HepG2 (cell line): ENCODE measurements around the gene RSPH4A. TPM values are rescaled to one million over a fixed set of nuclear protein-coding genes. Genes with fewer than 3 reads are reported as not detected.

Experiments
- MXI1 ChIP-seq: IDR thresholded peaks from 3 replicates; pipeline ENCODE4 v1.6.1; 2012; ENCODE audit warnings: low read depth, low read length, inconsistent platforms, borderline replicate concordance
- POLR2AphosphoS5 ChIP-seq: IDR thresholded peaks from 2 replicates; pipeline ENCODE4 v1.6.1; 2012; ENCODE audit warnings: low read depth, low read length
- SALL1 ChIP-seq: sonication (generic); formaldehyde crosslinking; IDR thresholded peaks from 2 replicates; pipeline ENCODE4 v1.8.0; 2022; ENCODE audit warnings: mild to moderate bottlenecking, missing genetic modification reagents
- SP2 ChIP-seq: sonication (generic); formaldehyde crosslinking; IDR thresholded peaks from 2 replicates; pipeline ENCODE4 v1.5.1; 2020; ENCODE audit warnings: mild to moderate bottlenecking, missing genetic modification reagents
- SP4 ChIP-seq: sonication (generic); formaldehyde crosslinking; IDR thresholded peaks from 2 replicates; pipeline ENCODE4 v1.8.1; 2023; ENCODE audit warnings: mild to moderate bottlenecking, missing genetic modification reagents
- SP5 ChIP-seq: IDR thresholded peaks from 2 replicates; pipeline ENCODE4 v1.6.1; 2016; ENCODE audit warnings: low read depth, borderline replicate concordance
- SRF ChIP-seq: IDR thresholded peaks from 2 replicates; pipeline ENCODE4 v1.6.1; 2011; ENCODE audit warnings: mild to moderate bottlenecking, low read depth, low read length, moderate library complexity
- SRY ChIP-seq: sonication (generic); formaldehyde crosslinking; IDR thresholded peaks from 2 replicates; pipeline ENCODE4 v1.8.0; 2022; ENCODE audit warnings: mild to moderate bottlenecking, missing genetic modification reagents
- ZBTB4 ChIP-seq: sonication (generic); formaldehyde crosslinking; IDR thresholded peaks from 2 replicates; pipeline ENCODE4 v1.4.0; 2020; ENCODE audit warnings: missing genetic modification reagents, mild to moderate bottlenecking, borderline replicate concordance
- ZNF264 ChIP-seq: sonication (generic); formaldehyde crosslinking; IDR thresholded peaks from 2 replicates; pipeline ENCODE4 v1.4.0; 2020; ENCODE audit warnings: missing genetic modification reagents
- polyA plus RNA-seq, 8 experiments: library from polyadenylated mRNA; depleted of rRNA in 3 of 8; stranded (reverse) in 7 of 8; unstranded in 1 of 8; fragments of >200 nt; fragmentation: Illumina TruSeq in 4 of 8; extraction: Trizol in 4 of 8; gene quantifications; 2 replicates each; pipeline versions ENCODE4 v1.2.1 to v1.2.3, GENCODE V29; 2011 to 2016; ENCODE audit warnings: low read depth in 4 of 8, missing spikeins in 1 of 8, mixed read lengths in 1 of 8; ENCODE audit not compliant: insufficient read depth in 1 of 8
- total RNA-seq, 5 experiments: library from RNA; depleted of rRNA; stranded (reverse); fragments of >200 nt; fragmentation: Illumina TruSeq; extraction: Trizol; gene quantifications; 2 replicates each; pipeline ENCODE4 v1.2.3, GENCODE V29; 2016; ENCODE audit warnings: low read depth in 1 of 5
- TF ChIP-seq, protein P1 (sequence below): sonication (generic); formaldehyde crosslinking; IDR thresholded peaks from 2 replicates; pipeline ENCODE4 v1.8.0; 2022; ENCODE audit warnings: mild to moderate bottlenecking, missing genetic modification reagents, moderate library complexity
- TF ChIP-seq, protein P2 (sequence below): sonication (generic); formaldehyde crosslinking; IDR thresholded peaks from 2 replicates; pipeline ENCODE4 v1.8.1; 2023; ENCODE audit warnings: mild to moderate bottlenecking, missing genetic modification reagents
- TF ChIP-seq, protein P3 (sequence below): sonication (generic); formaldehyde crosslinking; IDR thresholded peaks from 2 replicates; pipeline ENCODE4 v1.5.0; 2020; ENCODE audit warnings: mild to moderate bottlenecking, missing genetic modification reagents, borderline replicate concordance

RSPH4A gene
- total and polyA plus RNA-seq, 2 of the 13 experiments (the other 11 are each of a cell fraction or from before 2014, with no cell fraction given): 0.24 to 0.40 TPM

GRCh38 chr6:116680880-116681672 lies 64.8 kb downstream of the RSPH4A start, which contains the start of gene KPNA5 (continued):
- TF ChIP-seq ZBTB4: peak; percentile 80; the same call in 1 of the 2 replicates
- peak; percentile 19 for TF ChIP-seq SRY (CRISPR knock-in tag)
- TF ChIP-seq SP2 (CRISPR knock-in tag): peak; percentile 35; the same call in 1 of the 2 replicates
- TF ChIP-seq SRF: no peak
- TF ChIP-seq, protein P1, sequence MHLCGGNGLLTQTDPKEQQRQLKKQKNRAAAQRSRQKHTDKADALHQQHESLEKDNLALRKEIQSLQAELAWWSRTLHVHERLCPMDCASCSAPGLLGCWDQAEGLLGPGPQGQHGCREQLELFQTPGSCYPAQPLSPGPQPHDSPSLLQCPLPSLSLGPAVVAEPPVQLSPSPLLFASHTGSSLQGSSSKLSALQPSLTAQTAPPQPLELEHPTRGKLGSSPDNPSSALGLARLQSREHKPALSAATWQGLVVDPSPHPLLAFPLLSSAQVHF (CRISPR knock-in tag): peak; percentile 43; the same call in 1 of the 2 replicates
- TF ChIP-seq SP4 (CRISPR knock-in tag): peak; percentile 62; the same call in 1 of the 2 replicates
- peak; percentile 64 for TF ChIP-seq SP5 (CRISPR knock-in tag)
- peak; percentile 99 for TF ChIP-seq POLR2AphosphoS5
- TF ChIP-seq, protein P2, sequence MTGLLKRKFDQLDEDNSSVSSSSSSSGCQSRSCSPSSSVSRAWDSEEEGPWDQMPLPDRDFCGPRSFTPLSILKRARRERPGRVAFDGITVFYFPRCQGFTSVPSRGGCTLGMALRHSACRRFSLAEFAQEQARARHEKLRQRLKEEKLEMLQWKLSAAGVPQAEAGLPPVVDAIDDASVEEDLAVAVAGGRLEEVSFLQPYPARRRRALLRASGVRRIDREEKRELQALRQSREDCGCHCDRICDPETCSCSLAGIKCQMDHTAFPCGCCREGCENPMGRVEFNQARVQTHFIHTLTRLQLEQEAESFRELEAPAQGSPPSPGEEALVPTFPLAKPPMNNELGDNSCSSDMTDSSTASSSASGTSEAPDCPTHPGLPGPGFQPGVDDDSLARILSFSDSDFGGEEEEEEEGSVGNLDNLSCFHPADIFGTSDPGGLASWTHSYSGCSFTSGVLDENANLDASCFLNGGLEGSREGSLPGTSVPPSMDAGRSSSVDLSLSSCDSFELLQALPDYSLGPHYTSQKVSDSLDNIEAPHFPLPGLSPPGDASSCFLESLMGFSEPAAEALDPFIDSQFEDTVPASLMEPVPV (CRISPR knock-in tag): no peak; the same call in 1 of the 2 replicates
- TF ChIP-seq, protein P3, sequence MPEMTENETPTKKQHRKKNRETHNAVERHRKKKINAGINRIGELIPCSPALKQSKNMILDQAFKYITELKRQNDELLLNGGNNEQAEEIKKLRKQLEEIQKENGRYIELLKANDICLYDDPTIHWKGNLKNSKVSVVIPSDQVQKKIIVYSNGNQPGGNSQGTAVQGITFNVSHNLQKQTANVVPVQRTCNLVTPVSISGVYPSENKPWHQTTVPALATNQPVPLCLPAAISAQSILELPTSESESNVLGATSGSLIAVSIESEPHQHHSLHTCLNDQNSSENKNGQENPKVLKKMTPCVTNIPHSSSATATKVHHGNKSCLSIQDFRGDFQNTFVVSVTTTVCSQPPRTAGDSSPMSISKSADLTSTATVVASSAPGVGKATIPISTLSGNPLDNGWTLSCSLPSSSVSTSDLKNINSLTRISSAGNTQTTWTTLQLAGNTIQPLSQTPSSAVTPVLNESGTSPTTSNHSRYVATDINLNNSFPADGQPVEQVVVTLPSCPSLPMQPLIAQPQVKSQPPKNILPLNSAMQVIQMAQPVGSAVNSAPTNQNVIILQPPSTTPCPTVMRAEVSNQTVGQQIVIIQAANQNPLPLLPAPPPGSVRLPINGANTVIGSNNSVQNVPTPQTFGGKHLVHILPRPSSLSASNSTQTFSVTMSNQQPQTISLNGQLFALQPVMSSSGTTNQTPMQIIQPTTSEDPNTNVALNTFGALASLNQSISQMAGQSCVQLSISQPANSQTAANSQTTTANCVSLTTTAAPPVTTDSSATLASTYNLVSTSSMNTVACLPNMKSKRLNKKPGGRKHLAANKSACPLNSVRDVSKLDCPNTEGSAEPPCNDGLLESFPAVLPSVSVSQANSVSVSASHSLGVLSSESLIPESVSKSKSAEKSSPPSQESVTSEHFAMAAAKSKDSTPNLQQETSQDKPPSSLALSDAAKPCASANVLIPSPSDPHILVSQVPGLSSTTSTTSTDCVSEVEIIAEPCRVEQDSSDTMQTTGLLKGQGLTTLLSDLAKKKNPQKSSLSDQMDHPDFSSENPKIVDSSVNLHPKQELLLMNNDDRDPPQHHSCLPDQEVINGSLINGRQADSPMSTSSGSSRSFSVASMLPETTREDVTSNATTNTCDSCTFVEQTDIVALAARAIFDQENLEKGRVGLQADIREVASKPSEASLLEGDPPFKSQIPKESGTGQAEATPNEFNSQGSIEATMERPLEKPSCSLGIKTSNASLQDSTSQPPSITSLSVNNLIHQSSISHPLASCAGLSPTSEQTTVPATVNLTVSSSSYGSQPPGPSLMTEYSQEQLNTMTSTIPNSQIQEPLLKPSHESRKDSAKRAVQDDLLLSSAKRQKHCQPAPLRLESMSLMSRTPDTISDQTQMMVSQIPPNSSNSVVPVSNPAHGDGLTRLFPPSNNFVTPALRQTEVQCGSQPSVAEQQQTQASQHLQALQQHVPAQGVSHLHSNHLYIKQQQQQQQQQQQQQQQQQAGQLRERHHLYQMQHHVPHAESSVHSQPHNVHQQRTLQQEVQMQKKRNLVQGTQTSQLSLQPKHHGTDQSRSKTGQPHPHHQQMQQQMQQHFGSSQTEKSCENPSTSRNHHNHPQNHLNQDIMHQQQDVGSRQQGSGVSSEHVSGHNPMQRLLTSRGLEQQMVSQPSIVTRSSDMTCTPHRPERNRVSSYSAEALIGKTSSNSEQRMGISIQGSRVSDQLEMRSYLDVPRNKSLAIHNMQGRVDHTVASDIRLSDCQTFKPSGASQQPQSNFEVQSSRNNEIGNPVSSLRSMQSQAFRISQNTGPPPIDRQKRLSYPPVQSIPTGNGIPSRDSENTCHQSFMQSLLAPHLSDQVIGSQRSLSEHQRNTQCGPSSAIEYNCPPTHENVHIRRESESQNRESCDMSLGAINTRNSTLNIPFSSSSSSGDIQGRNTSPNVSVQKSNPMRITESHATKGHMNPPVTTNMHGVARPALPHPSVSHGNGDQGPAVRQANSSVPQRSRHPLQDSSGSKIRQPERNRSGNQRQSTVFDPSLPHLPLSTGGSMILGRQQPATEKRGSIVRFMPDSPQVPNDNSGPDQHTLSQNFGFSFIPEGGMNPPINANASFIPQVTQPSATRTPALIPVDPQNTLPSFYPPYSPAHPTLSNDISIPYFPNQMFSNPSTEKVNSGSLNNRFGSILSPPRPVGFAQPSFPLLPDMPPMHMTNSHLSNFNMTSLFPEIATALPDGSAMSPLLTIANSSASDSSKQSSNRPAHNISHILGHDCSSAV (CRISPR knock-in tag): no peak
- peak; percentile 94 for TF ChIP-seq ZNF264 (CRISPR knock-in tag)
- TF ChIP-seq MXI1: peak; percentile 75; the same call in 2 of the 3 replicates
- peak; percentile 86 for TF ChIP-seq SALL1 (CRISPR knock-in tag)
